Right renal cortex interstitium (tissue), 3 donors: Measurements from ENCODE around the gene TNK1. TPM values are rescaled to one million over a fixed set of nuclear protein-coding genes. Genes with fewer than 3 reads are reported as not detected.

Source experiments
- DNase-seq, 3 donors: peaks; one replicate each; pipeline ENCODE4 v3.0.0-alpha.2; 2013; ENCODE audit warnings: low read depth in 3 of 3, low spot score in 2 of 3
- polyA plus RNA-seq, 3 donors: library from polyadenylated mRNA; unstranded; fragments of 120-200 nt; gene quantifications; one replicate each; pipeline ENCODE4 v1.2.1, GENCODE V29; 2013; ENCODE audit not compliant: insufficient read length in 3 of 3

TNK1 gene
- polyA plus RNA-seq, 3 donors: 4.4 to 5.2 (median 4.8) TPM

GRCh38 chr17:7429722-7430121 lies 48.8 kb downstream of the TNK1 start:
- no peak for DNase-seq

- DNase-seq: no peak
Measured at GRCh38 chr17:7431231-7431630, 50.3 kb downstream of the TNK1 start.

GRCh38 chr17:7432296-7432695 lies 51.4 kb downstream of the TNK1 start:
- DNase-seq: no peak

- no peak for DNase-seq
Measured at GRCh38 chr17:7435676-7436555, 55.0 kb downstream of the TNK1 start.

- no peak for DNase-seq
Measured at GRCh38 chr17:7436556-7437368, 55.9 kb downstream of the TNK1 start.

GRCh38 chr17:7437369-7437863 lies 56.5 kb downstream of the TNK1 start:
- no peak for DNase-seq

GRCh38 chr17:7437950-7438614 lies 57.2 kb downstream of the TNK1 start:
- DNase-seq: no peak

GRCh38 chr17:7438656-7439460 lies 58.0 kb downstream of the TNK1 start:
- DNase-seq: no peak

Other genes starting within 250 kb of the TNK1 start
- 1 to 10 TPM; 5.3 to 6.7 (median 5.7) TPM for gene ASGR1, start 201.7 kb upstream of the TNK1 start, polyA plus RNA-seq
- 10 to 100 TPM; 22.5 to 25.2 (median 22.8) TPM for gene DLG4, start 161.3 kb upstream of the TNK1 start, polyA plus RNA-seq
- 100 to 1,000 TPM; 371 to 476 (median 439) TPM for gene ACADVL, start 161.2 kb upstream of the TNK1 start, polyA plus RNA-seq
- 10 to 100 TPM; 44.4 to 52.4 (median 44.8) TPM for gene DVL2, start 146.6 kb upstream of the TNK1 start, polyA plus RNA-seq
- 10 to 100 TPM; 51.1 to 60.7 (median 53.7) TPM for gene PHF23, start 141.6 kb upstream of the TNK1 start, polyA plus RNA-seq
- 100 to 1,000 TPM; 466 to 495 (median 468) TPM for gene GABARAP, start 138.6 kb upstream of the TNK1 start, polyA plus RNA-seq
- 100 to 1,000 TPM; 142 to 144 (median 142) TPM for gene CTDNEP1, start 129.4 kb upstream of the TNK1 start, polyA plus RNA-seq
- gene ELP5, start 128.9 kb upstream of the TNK1 start, polyA plus RNA-seq: 10 to 100 TPM; 48.1 to 53.1 (median 51.8) TPM
- gene CLDN7, start 118.6 kb upstream of the TNK1 start, polyA plus RNA-seq: 10 to 100 TPM; 37.3 to 47.0 (median 46.1) TPM
- gene SLC2A4, start 99.4 kb upstream of the TNK1 start, polyA plus RNA-seq: 1 to 10 TPM; 1.6 to 2.2 (median 2.0) TPM
- 1 to 10 TPM; 1.8 to 3.1 (median 2.8) TPM for gene YBX2, start 86.5 kb upstream of the TNK1 start, polyA plus RNA-seq
- gene EIF5A, start 73.5 kb upstream of the TNK1 start, polyA plus RNA-seq: 100 to 1,000 TPM; 280 to 329 (median 326) TPM
- 10 to 100 TPM; 85.8 to 96.1 (median 87.8) TPM for gene GPS2, start 65.7 kb upstream of the TNK1 start, polyA plus RNA-seq
- 10 to 100 TPM; 23.4 to 27.7 (median 24.7) TPM for gene NEURL4, start 51.8 kb upstream of the TNK1 start, polyA plus RNA-seq
- gene ACAP1, start 44.6 kb upstream of the TNK1 start, polyA plus RNA-seq: 1 to 10 TPM; 4.6 to 6.0 (median 5.7) TPM
- 10 to 100 TPM; 11.7 to 12.7 (median 11.7) TPM for gene KCTD11, start 28.9 kb upstream of the TNK1 start, polyA plus RNA-seq
- not detected for gene TMEM95, start 25.9 kb upstream of the TNK1 start, polyA plus RNA-seq
- 10 to 100 TPM; 24.3 to 30.9 (median 28.6) TPM for gene PLSCR3, start 13.4 kb downstream of the TNK1 start, polyA plus RNA-seq
- 10 to 100 TPM; 82.4 to 93.2 (median 86.5) TPM for gene TMEM256, start 23.0 kb downstream of the TNK1 start, polyA plus RNA-seq
- 10 to 100 TPM; 16.8 to 18.6 (median 18.2) TPM for gene NLGN2, start 26.8 kb downstream of the TNK1 start, polyA plus RNA-seq
- not detected for gene SPEM1, start 39.2 kb downstream of the TNK1 start, polyA plus RNA-seq
- gene SPEM2, start 44.5 kb downstream of the TNK1 start, polyA plus RNA-seq: not detected
- gene SPEM3, start 47.8 kb downstream of the TNK1 start, polyA plus RNA-seq: not detected
- 1 to 10 TPM; 3.6 to 4.4 (median 4.2) TPM for gene TMEM102, start 54.3 kb downstream of the TNK1 start, polyA plus RNA-seq
- gene FGF11, start 58.4 kb downstream of the TNK1 start, polyA plus RNA-seq: 1 to 10 TPM; 5.5 to 6.8 (median 6.6) TPM
- gene CHRNB1, start 64.0 kb downstream of the TNK1 start, polyA plus RNA-seq: 10 to 100 TPM; 10.1 to 11.0 (median 10.9) TPM
- gene ZBTB4, start 98.5 kb downstream of the TNK1 start, polyA plus RNA-seq: 10 to 100 TPM; 35.9 to 38.0 (median 37.6) TPM
- under 1 TPM in 1 of 3 donors, not detected in 2; 0.10 TPM for gene SLC35G6, start 100.4 kb downstream of the TNK1 start, polyA plus RNA-seq
- gene POLR2A, start 103.3 kb downstream of the TNK1 start, polyA plus RNA-seq: 100 to 1,000 TPM; 108 to 118 (median 118) TPM
- gene TNFSF12, start 168.0 kb downstream of the TNK1 start, polyA plus RNA-seq: 10 to 100 TPM; 21.8 to 24.1 (median 22.3) TPM
- 10 to 100 TPM; 11.6 to 15.0 (median 13.4) TPM for gene TNFSF13, start 177.7 kb downstream of the TNK1 start, polyA plus RNA-seq
- 10 to 100 TPM; 85.5 to 93.2 (median 91.8) TPM for gene SENP3, start 180.8 kb downstream of the TNK1 start, polyA plus RNA-seq
- 10 to 100 TPM; 46.9 to 67.9 (median 57.3) TPM for gene CD68, start 198.5 kb downstream of the TNK1 start, polyA plus RNA-seq
- 100 to 1,000 TPM; 125 to 133 (median 125) TPM for gene MPDU1, start 202.8 kb downstream of the TNK1 start, polyA plus RNA-seq
- gene SOX15, start 209.0 kb downstream of the TNK1 start, polyA plus RNA-seq: 1 to 10 TPM; 2.8 to 3.9 (median 2.9) TPM
- 10 to 100 TPM; 41.4 to 42.8 (median 42.2) TPM for gene FXR2, start 233.8 kb downstream of the TNK1 start, polyA plus RNA-seq
- gene SAT2, start 246.7 kb downstream of the TNK1 start, polyA plus RNA-seq: 100 to 1,000 TPM; 130 to 152 (median 138) TPM
- gene SHBG, start 249.0 kb downstream of the TNK1 start, polyA plus RNA-seq: 1 to 10 TPM; 2.5 to 4.9 (median 3.0) TPM